ENCODE data around the gene ARL3. TPM values are rescaled to one million over a fixed set of nuclear protein-coding genes. Genes with fewer than 3 reads are reported as not detected.
A peak's percentile ranks its signal among the peaks of the same experiment; 100 is the strongest.

ARL3 gene
- 10 to 100 TPM in 2 of 4 donors, 1 to 10 TPM in 2; 7.3 to 12.0 (median 9.3) TPM for total RNA-seq
- 1 to 10 TPM; 4.6 to 8.4 (median 5.4) TPM for polyA plus RNA-seq

DNA sequence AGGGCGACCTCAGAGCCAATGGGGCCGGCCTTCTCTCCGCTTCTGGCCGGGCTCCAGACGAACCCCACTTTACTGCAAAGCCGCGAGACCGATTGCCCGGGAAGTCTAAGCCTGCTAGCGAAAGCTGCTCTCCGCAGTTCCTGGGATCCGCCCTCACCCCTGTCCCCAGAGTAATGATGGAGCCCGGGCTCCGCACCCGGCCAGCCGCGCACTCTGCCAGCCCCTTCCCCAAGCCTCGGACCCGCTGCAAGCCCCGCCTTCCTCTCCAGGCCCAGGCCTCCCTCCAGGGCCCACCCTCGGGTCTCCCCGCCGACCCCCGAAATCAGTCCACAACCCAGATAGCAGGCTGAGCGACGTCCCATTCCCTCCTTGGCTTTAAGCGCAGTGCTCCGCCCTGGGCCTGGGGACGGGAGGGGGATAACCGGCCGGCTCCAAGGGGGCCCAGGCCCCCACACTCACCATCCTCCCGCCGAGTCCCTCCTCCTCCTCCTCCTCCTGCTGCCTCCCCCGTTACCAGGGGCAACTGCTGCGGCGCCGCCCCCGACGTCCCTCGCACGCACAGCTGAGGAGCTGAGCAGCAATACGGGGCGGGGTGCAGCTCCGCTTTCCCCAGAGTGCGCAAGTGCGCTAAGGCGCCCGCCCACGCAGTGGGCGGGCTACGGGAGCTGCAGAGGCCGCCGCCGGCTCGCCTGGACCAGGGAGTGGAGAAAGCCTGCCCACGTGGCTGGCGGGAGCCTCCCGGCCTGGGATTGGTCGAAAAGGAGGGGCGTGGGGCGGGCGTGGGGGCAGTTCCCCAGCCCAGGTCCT, at the start of gene ARL3:
TSS of gene ARL3 (minus strand) at position 584 of the 807 bp plus-strand sequence. CDS start at position 462, 122 bp downstream.
- Histone ChIP-seq H3K4me3 (peak within 1 kb of the TSS; percentile 86 to 100 (median 94)), H3K27ac (peak within 1 kb of the TSS; percentile 88 to 95 (median 90)), H3K36me3 (no peaks in the 10 kb centered on the region), H3K27me3 (no peaks in the 10 kb centered on the region), H3K4me1 (peaks cover 0 to 29% (median 17%) of the 10 kb centered on the region in 4 donors), H3K9me3 (no peaks in the 10 kb centered on the region)
- no peak for TF ChIP-seq EP300 (IDR thresholded peaks at IDR 0.05)
- TF ChIP-seq POLR2A (IDR thresholded peaks at IDR 0.05), result peak; percentile 55 to 66
- peak in 3 of 4 experiments; percentile 56 to 69 (median 69) for TF ChIP-seq CTCF (IDR thresholded peaks at IDR 0.05)
- TF ChIP-seq POLR2AphosphoS5 (IDR thresholded peaks at IDR 0.05), result peak; percentile 79 to 85 (median 84)
- intact Hi-C loops (cut with DNase I), result loop anchor here (2.0 kb wide), 2 partner anchors 29 to 67 kb away; partner anchors contain the start of gene WBP1L
- 0 to 1% methylated on average over 62 of the region's 62 CpGs for WGBS, 2 donors
- DNase-seq, result peak; percentile 99

DNA sequence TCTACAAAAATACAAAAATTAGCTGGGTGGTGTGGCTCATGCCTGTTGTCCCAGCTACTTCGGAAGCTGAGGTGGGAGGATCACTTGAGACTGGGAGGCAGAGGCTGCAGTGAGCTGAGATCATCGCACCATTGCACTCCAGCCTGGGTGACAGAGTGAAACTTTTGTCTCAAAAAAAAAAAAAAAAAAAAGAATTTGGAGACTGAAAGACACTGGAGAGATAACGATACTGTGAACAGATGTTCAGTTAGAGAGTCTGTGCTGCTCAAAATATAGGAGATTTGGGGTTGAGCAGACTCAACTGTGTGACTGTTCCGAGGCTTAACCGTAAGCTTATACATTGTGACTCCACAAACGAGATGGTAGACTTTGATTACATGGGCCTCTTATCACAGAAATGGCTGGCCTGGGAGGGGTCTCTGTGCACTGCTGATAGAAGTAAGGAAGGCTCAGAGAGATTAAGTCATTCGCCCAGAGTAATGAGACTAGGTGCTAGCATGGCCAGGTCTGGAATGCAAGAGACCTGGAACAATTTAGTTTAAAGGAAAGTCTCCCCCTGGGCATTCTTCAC, 48.9 kb upstream of the ARL3 start:
- Histone ChIP-seq H3K9me3 (no peaks in the 10 kb centered on the region), H3K4me3 (no peak overlapping the region), H3K36me3 (peaks cover 0 to 5% (median 0%) of the 10 kb centered on the region in 4 donors), H3K27ac (peak overlapping the region in 2 of 4 donors; percentile 2 to 75), H3K4me1 (peaks cover 0 to 66% (median 46%) of the 10 kb centered on the region in 4 donors), H3K27me3 (no peaks in the 10 kb centered on the region)
- DNase-seq, result no peak
- 91 to 97% methylated on average over 7 of the region's 7 CpGs for WGBS, 2 donors
- intact Hi-C loops (cut with DNase I), result no loop called here
- TF ChIP-seq POLR2A (IDR thresholded peaks at IDR 0.05) (no peak), POLR2AphosphoS5 (IDR thresholded peaks at IDR 0.05) (no peak), CTCF (IDR thresholded peaks at IDR 0.05) (no peak), EP300 (IDR thresholded peaks at IDR 0.05) (no peak)

GRCh38 chr10:102762401-102763015, 48.3 kb upstream of the ARL3 start:
- TF ChIP-seq CTCF (IDR thresholded peaks at IDR 0.05) (no peak), POLR2A (IDR thresholded peaks at IDR 0.05) (no peak), POLR2AphosphoS5 (IDR thresholded peaks at IDR 0.05) (no peak), EP300 (IDR thresholded peaks at IDR 0.05) (no peak)
- no peak overlapping the region for H3K4me3 ChIP-seq
- H3K36me3 ChIP-seq, result peaks cover 0 to 5% (median 0%) of the 10 kb centered on the region in 4 donors
- WGBS, 2 donors, result 82 to 92% methylated on average over 7 of the region's 7 CpGs
- no peaks in the 10 kb centered on the region for H3K27me3 ChIP-seq
- peaks cover 0 to 66% (median 44%) of the 10 kb centered on the region in 4 donors for H3K4me1 ChIP-seq
- peak overlapping the region in 2 of 4 donors; percentile 75 to 85 for H3K27ac ChIP-seq
- intact Hi-C loops (cut with DNase I), result no loop called here
- no peak for DNase-seq
- no peaks in the 10 kb centered on the region for H3K9me3 ChIP-seq

GRCh38 chr10:102761981-102762380, 47.8 kb upstream of the ARL3 start:
- peak overlapping the region in 2 of 4 donors; percentile 27 to 85 for H3K27ac ChIP-seq

More at GRCh38 chr10:102761981-102762380, 47.8 kb upstream of the ARL3 start:
- Histone ChIP-seq H3K4me3 (no peak overlapping the region), H3K27me3 (no peaks in the 10 kb centered on the region), H3K36me3 (peaks cover 0 to 5% (median 0%) of the 10 kb centered on the region in 4 donors), H3K4me1 (peaks cover 0 to 60% (median 42%) of the 10 kb centered on the region in 4 donors), H3K9me3 (no peaks in the 10 kb centered on the region)
- TF ChIP-seq CTCF (IDR thresholded peaks at IDR 0.05) (no peak), POLR2AphosphoS5 (IDR thresholded peaks at IDR 0.05) (no peak), POLR2A (IDR thresholded peaks at IDR 0.05) (no peak), EP300 (IDR thresholded peaks at IDR 0.05) (no peak)
- no peak for DNase-seq
- WGBS, 2 donors, result 95 to 97% methylated on average over 4 of the region's 4 CpGs
- intact Hi-C loops (cut with DNase I), result loop anchor here (2.0 kb wide), 1 partner anchor 13 kb away; no protein-coding TSS in a partner anchor

Data from sigmoid colon (tissue), 7 donors.